SK-N-SH (cell line): ENCODE results near the gene BNC2. TPM values are rescaled to one million over a fixed set of nuclear protein-coding genes. Genes with fewer than 3 reads are reported as not detected.
A peak's percentile ranks its signal among the peaks of the same experiment; 100 is the strongest.

Experiments
- CTCF ChIA-PET: fragments of 300-600, 350-600 bp; formaldehyde crosslinking; extraction: SDS; loops from one replicate; lab custom pipeline; 2021; lab: Yijun Ruan, JAX
- POLR2A ChIA-PET: fragments of 350-600 bp; sonication (Branson Sonifier 250); formaldehyde crosslinking; extraction: SDS; loops from one replicate; lab custom pipeline; 2020; ENCODE audit warnings: antibody characterized with exemption, inconsistent platforms; lab: Yijun Ruan, JAX
- DNase-seq: peaks from one replicate; pipeline ENCODE4 v3.0.0; 2012
- H2AFZ ChIP-seq: fragments of 200-600 bp; sonication (generic); 2 replicates; pipeline ENCODE4 v1.8.1; 2016; ENCODE audit warnings: antibody characterized with exemption, mild to moderate bottlenecking, low read depth
- H3F3A ChIP-seq: fragments of 200-600 bp; sonication (generic); replicated peaks from 2 replicates; pipeline ENCODE3; 2016; ENCODE audit warnings: antibody characterized with exemption, mild to moderate bottlenecking; ENCODE audit not compliant: insufficient read depth
- H3K27ac ChIP-seq, 2 experiments: fragments of 200-500 bp in 1 of 2; fragments of 200-600 bp in 1 of 2; sonication (Bioruptor generic) in 1 of 2; sonication (generic), shearing (Covaris generic) in 1 of 2; 2 replicates each; pipeline versions ENCODE4 v1.5.1 to v1.6.1; 2014 to 2016; ENCODE audit warnings: low read depth in 2 of 2, inconsistent platforms in 1 of 2, low read length in 1 of 2, mild to moderate bottlenecking in 1 of 2, mixed read lengths in 1 of 2
- H3K27me3 ChIP-seq: fragments of 200-600 bp; sonication (generic), shearing (Covaris generic); 2 replicates; pipeline ENCODE4 v1.6.1; 2016; ENCODE audit warnings: mixed run types; ENCODE audit not compliant: insufficient read depth
- H3K36me3 ChIP-seq, 2 experiments: fragments of 200-500 bp in 1 of 2; fragments of 200-600 bp in 1 of 2; sonication (Bioruptor generic) in 1 of 2; sonication (generic) in 1 of 2; replicated peaks in 1 of 2; 2 replicates each; pipeline versions ENCODE3 to v1.5.1; 2014 to 2016; ENCODE audit warnings: low read length in 1 of 2, mild to moderate bottlenecking in 1 of 2; ENCODE audit not compliant: insufficient read depth in 2 of 2, control insufficient read depth in 1 of 2
- H3K4me1 ChIP-seq, 2 experiments: fragments of 200-500 bp in 1 of 2; fragments of 200-600 bp in 1 of 2; sonication (Bioruptor generic) in 1 of 2; sonication (generic), shearing (Covaris generic) in 1 of 2; 2 replicates each; pipeline versions ENCODE4 v1.5.1 to v1.6.1; 2014 to 2016; ENCODE audit warnings: low read depth in 1 of 2, low read length in 1 of 2, mixed run types in 1 of 2; ENCODE audit not compliant: insufficient read depth in 2 of 2, control insufficient read depth in 1 of 2
- H3K4me2 ChIP-seq: fragments of 200-600 bp; sonication (generic), shearing (Covaris generic); 2 replicates; pipeline ENCODE4 v1.6.1; 2017; ENCODE audit warnings: mixed run types
- H3K4me3 ChIP-seq, 2 experiments: fragments of 200-500 bp in 1 of 2; fragments of 200-600 bp in 1 of 2; sonication (Bioruptor generic) in 1 of 2; sonication (generic), shearing (Covaris generic) in 1 of 2; 2 replicates each; pipeline versions ENCODE4 v1.5.1 to v1.8.1; 2014 to 2016; ENCODE audit warnings: low read depth in 2 of 2, inconsistent platforms in 1 of 2, low read length in 1 of 2, mild to moderate bottlenecking in 1 of 2, mixed read lengths in 1 of 2, moderate library complexity in 1 of 2
- H3K79me2 ChIP-seq: fragments of 200-600 bp; sonication (generic); 2 replicates; pipeline ENCODE4 v1.8.1; 2017; ENCODE audit warnings: mild to moderate bottlenecking; ENCODE audit not compliant: insufficient read depth
- H3K9ac ChIP-seq: fragments of 200-600 bp; sonication (generic); 2 replicates; pipeline ENCODE4 v1.6.1; 2017; ENCODE audit warnings: mixed run types
- H3K9me2 ChIP-seq: fragments of 200-600 bp; sonication (generic); 2 replicates; pipeline ENCODE4 v1.6.1; 2017; ENCODE audit warnings: mixed run types
- H3K9me3 ChIP-seq: fragments of 200-600 bp; sonication (generic); 2 replicates; pipeline ENCODE4 v1.6.1; 2017; ENCODE audit warnings: mixed run types, mild to moderate bottlenecking, moderate library complexity
- H4K20me1 ChIP-seq: fragments of 200-600 bp; sonication (generic); 2 replicates; pipeline ENCODE4 v1.6.1; 2017; ENCODE audit warnings: mild to moderate bottlenecking, mixed run types; ENCODE audit not compliant: insufficient read depth
- ELF1 ChIP-seq: IDR thresholded peaks from 2 replicates; pipeline ENCODE4 v1.4.0; 2012
- EP300 ChIP-seq, 2 experiments: IDR thresholded peaks; 2 replicates each; pipeline versions ENCODE4 v1.4.0 to v1.6.1; 2012; ENCODE audit warnings: borderline replicate concordance in 1 of 2, low read depth in 1 of 2, low read length in 1 of 2
- EZH2phosphoT487 ChIP-seq: fragments of 200-600 bp; sonication (generic); IDR thresholded peaks from 2 replicates; pipeline ENCODE4 v1.6.1; 2017; ENCODE audit warnings: low read depth, mixed run types, mild to moderate bottlenecking, antibody characterized with exemption, moderate library complexity, borderline replicate concordance
- FOXM1 ChIP-seq: IDR thresholded peaks from 2 replicates; pipeline ENCODE4 v1.4.0; 2012; ENCODE audit warnings: low read depth, mild to moderate bottlenecking
- GABPA ChIP-seq: IDR thresholded peaks from 2 replicates; pipeline ENCODE4 v1.4.0; 2012; ENCODE audit warnings: low read depth, mild to moderate bottlenecking
- POLR2AphosphoS5 ChIP-seq: IDR thresholded peaks from 2 replicates; pipeline ENCODE4 v1.6.1; 2012; ENCODE audit warnings: low read depth, low read length
- RFX5 ChIP-seq: IDR thresholded peaks from 2 replicates; pipeline ENCODE4 v1.6.1; 2012; ENCODE audit warnings: mild to moderate bottlenecking, improper control_type of control experiment, low read length
- SMC3 ChIP-seq: IDR thresholded peaks from 2 replicates; pipeline ENCODE4 v1.6.1; 2012; ENCODE audit warnings: low read depth, low read length, improper control_type of control experiment
- TAF1 ChIP-seq: IDR thresholded peaks from 2 replicates; pipeline ENCODE4 v1.6.1; 2012; ENCODE audit warnings: low read depth, mild to moderate bottlenecking, low read length, moderate library complexity, borderline replicate concordance
- TCF12 ChIP-seq: IDR thresholded peaks from 2 replicates; pipeline ENCODE4 v1.4.0; 2012
- YY1 ChIP-seq: IDR thresholded peaks from 2 replicates; pipeline ENCODE4 v1.4.0; 2012; ENCODE audit warnings: low read depth, mild to moderate bottlenecking
- ZBTB33 ChIP-seq: IDR thresholded peaks from 2 replicates; pipeline ENCODE4 v1.4.0; 2012; ENCODE audit warnings: low read depth, borderline replicate concordance
- WGBS: methylation state at CpG from one replicate; pipeline ENCODE4 v1.1.6; 2017; ENCODE audit warnings: low lambda C conversion rate; 5-methylcytosine and 5-hydroxymethylcytosine counted together
- polyA plus RNA-seq, 3 experiments: library from polyadenylated mRNA; depleted of rRNA; stranded (reverse); fragments of >200 nt; gene quantifications; 2 replicates each; pipeline ENCODE4 v1.2.3, GENCODE V29; 2012
- TF ChIP-seq, protein P1 (sequence below): fragments of 150-350 bp; IDR thresholded peaks from 2 replicates; pipeline ENCODE4 v1.6.1; 2017; ENCODE audit warnings: antibody characterized with exemption, low read length, low read depth, borderline replicate concordance
- TF ChIP-seq, protein P2 (sequence below): IDR thresholded peaks from 2 replicates; pipeline ENCODE4 v1.6.1; 2012; ENCODE audit warnings: mild to moderate bottlenecking, low read depth, low read length, moderate library complexity

Gene BNC2
- polyA plus RNA-seq, 1 of the 3 experiments (the other 2 are of a cell fraction) = 8.8 TPM

DNA sequence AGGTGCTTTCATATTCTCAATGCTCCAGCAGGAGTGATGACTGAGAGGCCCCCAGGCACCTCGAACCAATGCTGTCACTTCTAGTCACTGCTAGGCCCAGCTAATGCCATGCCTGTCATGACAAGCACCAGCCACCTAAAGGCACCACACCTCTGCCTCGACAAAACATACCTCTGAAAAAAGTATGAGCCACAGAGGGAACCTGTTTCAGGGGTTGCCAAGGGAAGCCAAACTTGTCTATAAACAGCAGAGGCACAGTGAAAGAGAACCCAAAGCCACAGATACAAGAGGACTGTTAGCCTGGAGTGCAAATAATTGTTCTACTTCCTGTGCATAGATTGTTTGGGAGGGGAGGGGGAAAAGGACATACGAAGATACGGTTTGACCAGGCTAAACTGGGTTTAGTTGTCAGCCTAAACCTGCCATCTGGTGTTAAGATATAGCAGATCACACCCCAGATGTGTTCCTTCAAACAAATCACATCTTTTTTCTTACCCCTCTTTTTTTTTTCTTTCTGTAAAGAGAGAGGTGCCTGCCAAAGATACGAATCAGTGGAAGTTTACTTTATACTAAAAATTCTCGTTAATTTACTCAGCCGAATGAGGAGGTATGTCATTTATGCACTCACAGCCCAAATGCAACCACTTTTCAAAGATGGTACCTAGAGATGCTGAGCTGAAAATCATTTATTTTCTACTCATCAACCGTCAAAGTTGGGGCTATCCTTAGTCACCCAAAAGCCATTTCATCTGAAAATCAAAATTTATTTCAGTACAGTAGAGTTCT is 45.7 kb downstream of the BNC2 start (continued):
- TF ChIP-seq ZBTB33 (no peak), TAF1 (no peak), FOXM1 (no peak), EP300 (IDR thresholded peaks at IDR 0.05; ENCODE audit: borderline replicate concordance in 1 of 2, low read depth in 1 of 2, low read length in 1 of 2) (0 out of 4 replicates have a peak, but pooled peaks of 1 of the 2 experiments have one; percentile 21)
- TF ChIP-seq, protein P1, sequence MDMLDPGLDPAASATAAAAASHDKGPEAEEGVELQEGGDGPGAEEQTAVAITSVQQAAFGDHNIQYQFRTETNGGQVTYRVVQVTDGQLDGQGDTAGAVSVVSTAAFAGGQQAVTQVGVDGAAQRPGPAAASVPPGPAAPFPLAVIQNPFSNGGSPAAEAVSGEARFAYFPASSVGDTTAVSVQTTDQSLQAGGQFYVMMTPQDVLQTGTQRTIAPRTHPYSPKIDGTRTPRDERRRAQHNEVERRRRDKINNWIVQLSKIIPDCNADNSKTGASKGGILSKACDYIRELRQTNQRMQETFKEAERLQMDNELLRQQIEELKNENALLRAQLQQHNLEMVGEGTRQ = no peak

DNA sequence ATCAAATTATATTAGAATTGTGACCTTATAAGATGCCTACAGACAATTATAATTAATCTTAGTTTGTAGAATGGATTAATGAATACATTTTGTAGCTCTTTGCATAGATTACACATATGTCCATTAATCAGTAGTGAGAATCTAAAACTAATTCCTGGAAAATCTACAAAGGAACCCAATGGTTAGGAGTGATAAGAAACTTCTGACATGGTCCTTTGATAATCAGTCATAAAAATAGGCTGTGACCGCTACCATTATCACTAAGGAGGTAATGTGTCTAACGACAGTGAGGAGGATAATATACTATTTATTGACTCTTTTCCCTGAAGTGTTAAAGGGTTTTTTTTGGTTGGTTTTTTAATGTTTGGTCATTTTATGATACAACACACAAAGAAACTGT is 46.6 kb downstream of the BNC2 start:
- POLR2A ChIA-PET = no interaction called here
- 100% methylated on average over 2 of the region's 2 CpGs for WGBS
- DNase-seq = no peak
- Histone ChIP-seq H3F3A (peaks cover 15% of the 10 kb centered on the region), H3K4me1 (peaks cover 14 to 24% of the 10 kb centered on the region in 2 experiments), H3K9me3 (no peaks in the 10 kb centered on the region), H3K27me3 (no peaks in the 10 kb centered on the region), H3K27ac (no peak overlapping the region), H3K4me3 (no peak overlapping the region), H3K79me2 (peaks cover 38% of the 10 kb centered on the region), H3K36me3 (no peaks in the 10 kb centered on the region), H4K20me1 (no peaks in the 10 kb centered on the region), H3K9ac (no peak overlapping the region), H3K9me2 (no peaks in the 10 kb centered on the region), H2AFZ (no peak overlapping the region), H3K4me2 (no peak overlapping the region)
- CTCF ChIA-PET = interaction anchor here (0.6 kb wide), 1 partner anchor 10 kb away, joined by 3 read pairs; no protein-coding TSS in a partner anchor
- no peak for TF ChIP-seq GABPA
- TF ChIP-seq EP300 (IDR thresholded peaks at IDR 0.05; ENCODE audit: borderline replicate concordance in 1 of 2, low read depth in 1 of 2, low read length in 1 of 2) = no peak
- TF ChIP-seq EZH2phosphoT487 = no peak

DNA sequence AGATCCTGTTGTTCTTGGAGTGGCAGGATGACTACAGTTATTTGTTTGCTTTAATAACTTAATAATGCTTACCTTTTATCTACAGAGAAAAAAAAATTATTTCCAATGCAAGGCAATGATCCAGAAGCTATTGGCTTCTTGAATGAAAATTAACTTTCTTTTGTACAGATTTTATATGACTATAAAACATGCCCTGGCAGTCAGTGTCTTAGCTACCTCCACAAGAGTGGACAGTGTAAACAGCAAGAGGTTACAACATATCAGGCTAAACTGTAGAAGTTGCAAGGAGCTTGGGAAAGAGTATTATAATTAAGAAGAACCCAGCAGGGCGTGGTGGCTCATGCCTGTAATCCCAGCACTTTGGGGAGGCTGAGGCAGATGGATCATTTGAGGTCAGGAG is 49.1 kb downstream of the BNC2 start:
- POLR2A ChIA-PET = no interaction called here
- no peak for TF ChIP-seq SMC3
- TF ChIP-seq YY1 = no peak
- TF ChIP-seq POLR2AphosphoS5 = no peak
- TF ChIP-seq TCF12 = no peak
- no peak for TF ChIP-seq ELF1
- TF ChIP-seq ZBTB33 = no peak
- no peak for TF ChIP-seq RFX5
- TF ChIP-seq, protein P2, sequence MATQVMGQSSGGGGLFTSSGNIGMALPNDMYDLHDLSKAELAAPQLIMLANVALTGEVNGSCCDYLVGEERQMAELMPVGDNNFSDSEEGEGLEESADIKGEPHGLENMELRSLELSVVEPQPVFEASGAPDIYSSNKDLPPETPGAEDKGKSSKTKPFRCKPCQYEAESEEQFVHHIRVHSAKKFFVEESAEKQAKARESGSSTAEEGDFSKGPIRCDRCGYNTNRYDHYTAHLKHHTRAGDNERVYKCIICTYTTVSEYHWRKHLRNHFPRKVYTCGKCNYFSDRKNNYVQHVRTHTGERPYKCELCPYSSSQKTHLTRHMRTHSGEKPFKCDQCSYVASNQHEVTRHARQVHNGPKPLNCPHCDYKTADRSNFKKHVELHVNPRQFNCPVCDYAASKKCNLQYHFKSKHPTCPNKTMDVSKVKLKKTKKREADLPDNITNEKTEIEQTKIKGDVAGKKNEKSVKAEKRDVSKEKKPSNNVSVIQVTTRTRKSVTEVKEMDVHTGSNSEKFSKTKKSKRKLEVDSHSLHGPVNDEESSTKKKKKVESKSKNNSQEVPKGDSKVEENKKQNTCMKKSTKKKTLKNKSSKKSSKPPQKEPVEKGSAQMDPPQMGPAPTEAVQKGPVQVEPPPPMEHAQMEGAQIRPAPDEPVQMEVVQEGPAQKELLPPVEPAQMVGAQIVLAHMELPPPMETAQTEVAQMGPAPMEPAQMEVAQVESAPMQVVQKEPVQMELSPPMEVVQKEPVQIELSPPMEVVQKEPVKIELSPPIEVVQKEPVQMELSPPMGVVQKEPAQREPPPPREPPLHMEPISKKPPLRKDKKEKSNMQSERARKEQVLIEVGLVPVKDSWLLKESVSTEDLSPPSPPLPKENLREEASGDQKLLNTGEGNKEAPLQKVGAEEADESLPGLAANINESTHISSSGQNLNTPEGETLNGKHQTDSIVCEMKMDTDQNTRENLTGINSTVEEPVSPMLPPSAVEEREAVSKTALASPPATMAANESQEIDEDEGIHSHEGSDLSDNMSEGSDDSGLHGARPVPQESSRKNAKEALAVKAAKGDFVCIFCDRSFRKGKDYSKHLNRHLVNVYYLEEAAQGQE = no peak

More for the DNA sequence above, 49.1 kb downstream of the BNC2 start:
- Histone ChIP-seq H3K36me3 (no peaks in the 10 kb centered on the region), H3K9ac (no peak overlapping the region), H3K27ac (no peak overlapping the region), H3K79me2 (peaks cover 23% of the 10 kb centered on the region), H3K4me1 (peaks cover 8 to 19% of the 10 kb centered on the region in 2 experiments; a peak in 3 of 4 replicates), H3K4me3 (no peak overlapping the region), H2AFZ (no peak overlapping the region), H4K20me1 (no peaks in the 10 kb centered on the region), H3F3A (peaks cover 15% of the 10 kb centered on the region), H3K9me2 (no peaks in the 10 kb centered on the region), H3K4me2 (no peak overlapping the region), H3K9me3 (no peaks in the 10 kb centered on the region), H3K27me3 (no peaks in the 10 kb centered on the region)
- DNase-seq = no peak
- CTCF ChIA-PET = no interaction called here
- 95% methylated on average over 1 of the region's 1 CpG for WGBS
